Measurements from ENCODE around the gene INO80C.

INO80C gene

DNA sequence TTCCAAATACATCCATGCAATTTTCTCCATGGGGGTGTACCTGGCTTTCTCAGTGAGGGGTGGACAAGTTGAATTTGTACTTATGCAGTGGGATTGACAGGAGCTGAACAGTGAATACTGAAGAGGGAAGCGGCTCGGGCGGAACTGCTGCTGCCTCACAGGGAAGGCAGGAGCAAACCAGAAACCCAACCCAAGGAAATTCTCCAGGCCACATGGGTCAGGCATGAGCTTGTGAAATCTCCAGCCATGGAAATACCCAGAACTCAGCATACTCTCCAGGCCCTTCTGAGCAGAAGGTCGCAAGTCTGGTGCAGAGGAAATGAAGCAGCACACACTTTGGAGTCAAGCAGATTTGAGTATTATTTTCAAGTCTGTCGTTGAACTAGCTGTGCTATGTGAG lies 26.5 kb upstream of the INO80C start:
- H3K4me3 ChIP-seq (ENCODE audit: low read depth, low read length), result no peak overlapping the region
- no peaks in the 10 kb centered on the region for H3K27me3 ChIP-seq (ENCODE audit: control insufficient read depth, insufficient read depth, low read length)
- no peaks in the 10 kb centered on the region for H3K79me2 ChIP-seq
- TF ChIP-seq CTCF (IDR thresholded peaks at IDR 0.05), result no peak
- no peak overlapping the region for H3K27ac ChIP-seq
- no peaks in the 10 kb centered on the region for H3K36me3 ChIP-seq (ENCODE audit: control insufficient read depth, insufficient read depth, low read length)
- no peak overlapping the region for H3K9ac ChIP-seq
- H3K9me3 ChIP-seq (ENCODE audit: control insufficient read depth, low read length), result no peaks in the 10 kb centered on the region
- peaks cover 11% of the 10 kb centered on the region for H3K4me1 ChIP-seq
- no peak overlapping the region for H3K4me2 ChIP-seq (ENCODE audit: low read length)
- H2AFZ ChIP-seq, result no peak overlapping the region

GRCh38 chr18:35522130-35522959 lies 24.6 kb upstream of the INO80C start:
- no peaks in the 10 kb centered on the region for H3K79me2 ChIP-seq
- no peak for TF ChIP-seq CTCF (IDR thresholded peaks at IDR 0.05)
- no peaks in the 10 kb centered on the region for H3K27me3 ChIP-seq (ENCODE audit: control insufficient read depth, insufficient read depth, low read length)
- H3K4me3 ChIP-seq (ENCODE audit: low read depth, low read length), result no peak overlapping the region
- H3K9me3 ChIP-seq (ENCODE audit: control insufficient read depth, low read length), result no peaks in the 10 kb centered on the region
- no peak overlapping the region for H2AFZ ChIP-seq
- no peak overlapping the region for H3K9ac ChIP-seq
- H3K36me3 ChIP-seq (ENCODE audit: control insufficient read depth, insufficient read depth, low read length), result no peaks in the 10 kb centered on the region
- no peak overlapping the region for H3K27ac ChIP-seq
- peaks cover 11% of the 10 kb centered on the region for H3K4me1 ChIP-seq
- H3K4me2 ChIP-seq (ENCODE audit: low read length), result no peak overlapping the region

GRCh38 chr18:35521133-35521532 lies 23.4 kb upstream of the INO80C start:
- no peaks in the 10 kb centered on the region for H3K9me3 ChIP-seq (ENCODE audit: control insufficient read depth, low read length)
- H3K4me2 ChIP-seq (ENCODE audit: low read length), result no peak overlapping the region
- H3K9ac ChIP-seq, result no peak overlapping the region
- no peak for TF ChIP-seq CTCF (IDR thresholded peaks at IDR 0.05)
- H3K36me3 ChIP-seq (ENCODE audit: control insufficient read depth, insufficient read depth, low read length), result no peaks in the 10 kb centered on the region
- no peaks in the 10 kb centered on the region for H3K79me2 ChIP-seq
- H2AFZ ChIP-seq, result no peak overlapping the region
- peaks cover 4% of the 10 kb centered on the region for H3K4me1 ChIP-seq
- H3K4me3 ChIP-seq (ENCODE audit: low read depth, low read length), result no peak overlapping the region
- no peak overlapping the region for H3K27ac ChIP-seq
- no peaks in the 10 kb centered on the region for H3K27me3 ChIP-seq (ENCODE audit: control insufficient read depth, insufficient read depth, low read length)

DNA sequence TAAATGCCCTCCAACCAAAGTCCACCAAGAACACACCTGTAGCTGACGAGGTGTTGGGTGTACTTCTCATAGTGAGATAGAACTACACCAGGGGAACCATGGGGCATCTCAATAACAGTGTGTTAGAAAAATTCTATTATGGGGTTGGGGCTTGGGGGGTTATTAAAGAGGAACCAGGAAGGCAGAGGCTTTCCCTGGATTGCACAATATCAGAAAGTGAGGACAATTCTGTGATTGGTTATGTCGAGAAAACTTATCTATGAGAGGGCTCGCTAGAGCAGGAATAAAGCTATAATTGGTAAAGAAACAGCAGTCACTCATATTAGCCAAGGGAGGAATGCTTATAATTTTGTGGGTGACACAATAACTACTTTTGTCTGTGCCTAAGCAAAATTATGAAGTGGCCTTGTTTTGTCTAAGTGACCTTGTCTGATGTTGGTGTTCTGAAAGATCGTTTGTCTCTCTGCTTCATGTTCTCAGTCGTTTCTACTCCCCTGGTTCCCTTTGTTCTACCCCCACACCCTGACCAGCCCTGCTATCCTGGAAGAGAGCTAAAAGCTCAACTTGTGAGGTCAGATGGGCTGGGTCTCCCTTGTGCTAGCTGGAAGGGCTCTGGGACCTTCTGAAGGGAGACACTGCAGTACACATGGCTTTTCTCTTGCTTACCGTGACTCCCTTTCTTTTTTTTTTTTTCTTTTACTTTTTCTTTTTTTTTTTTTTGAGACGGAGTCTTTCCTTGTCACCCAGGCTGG lies 21.6 kb upstream of the INO80C start:
- no peaks in the 10 kb centered on the region for H3K9me3 ChIP-seq (ENCODE audit: control insufficient read depth, low read length)
- no peak overlapping the region for H3K4me2 ChIP-seq (ENCODE audit: low read length)
- no peak for TF ChIP-seq CTCF (IDR thresholded peaks at IDR 0.05)
- H2AFZ ChIP-seq, result no peak overlapping the region
- no peaks in the 10 kb centered on the region for H3K4me1 ChIP-seq
- no peak overlapping the region for H3K9ac ChIP-seq
- no peak overlapping the region for H3K4me3 ChIP-seq (ENCODE audit: low read depth, low read length)
- H3K36me3 ChIP-seq (ENCODE audit: control insufficient read depth, insufficient read depth, low read length), result no peaks in the 10 kb centered on the region
- no peak overlapping the region for H3K27ac ChIP-seq
- H3K79me2 ChIP-seq, result no peaks in the 10 kb centered on the region
- no peaks in the 10 kb centered on the region for H3K27me3 ChIP-seq (ENCODE audit: control insufficient read depth, insufficient read depth, low read length)

All from parathyroid adenoma (tissue), 2 donors.